ENCODE data around the gene SHANK3. TPM values are rescaled to one million over a fixed set of nuclear protein-coding genes. Genes with fewer than 3 reads are reported as not detected.

The SHANK3 gene
- polyA plus RNA-seq, 1 donor (not counting 4 experiments of a cell fraction or from before 2014, with no cell fraction given), result 1.00 TPM

DNA sequence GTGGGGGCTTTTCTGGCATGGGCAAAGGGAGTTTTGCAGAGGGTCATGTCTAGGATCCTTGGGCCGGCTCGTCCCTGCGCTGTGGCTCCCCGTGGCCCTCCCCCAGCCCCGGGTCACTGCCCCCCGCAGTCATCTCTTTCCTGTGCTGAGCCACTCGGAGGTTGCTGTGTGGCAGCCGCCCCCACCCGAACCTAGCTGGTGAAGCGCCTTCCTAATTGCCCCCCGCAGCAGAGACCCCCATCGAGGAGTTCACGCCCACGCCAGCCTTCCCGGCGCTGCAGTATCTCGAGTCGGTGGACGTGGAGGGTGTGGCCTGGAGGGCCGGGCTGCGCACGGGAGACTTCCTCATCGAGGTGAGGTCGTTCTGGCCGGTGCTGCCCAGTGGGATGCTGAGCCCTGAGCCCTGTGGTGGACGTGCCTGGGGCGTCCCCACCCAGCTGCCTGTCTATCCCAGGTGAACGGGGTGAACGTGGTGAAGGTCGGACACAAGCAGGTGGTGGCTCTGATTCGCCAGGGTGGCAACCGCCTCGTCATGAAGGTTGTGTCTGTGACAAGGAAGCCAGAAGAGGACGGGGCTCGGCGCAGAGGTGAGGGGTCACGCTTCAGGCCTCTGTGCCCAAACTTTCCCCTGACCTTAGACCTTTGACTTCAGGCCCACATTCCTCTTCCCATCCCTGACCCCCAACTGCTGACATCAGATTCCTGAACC, 32.0 kb downstream of the SHANK3 start:
- dilution Hi-C loops (cut with MboI; ENCODE audit: extremely low pct_ligation_motif_present, low sequenced_read_pairs), result no loop called here
- Histone ChIP-seq H3K4me3 (ENCODE audit: control insufficient read depth in 2 of 3, extremely low read depth in 1 of 3, insufficient read depth in 2 of 3, low read depth in 1 of 3, low read length in 3 of 3) (no peak overlapping the region), H3K9ac (ENCODE audit: control insufficient read depth, extremely low read depth, insufficient read depth, low read length) (no peak overlapping the region), H3K27ac (ENCODE audit: control insufficient read depth, insufficient read depth, low read length) (no peak overlapping the region), H3K79me2 (ENCODE audit: control insufficient read depth, insufficient read depth, low read length) (no peaks in the 10 kb centered on the region), H3K27me3 (ENCODE audit: control insufficient read depth, extremely low read depth, insufficient read depth, low read length) (no peaks in the 10 kb centered on the region), H3K4me2 (ENCODE audit: control insufficient read depth, extremely low read depth, insufficient read depth, low read depth, low read length) (no peak overlapping the region), H3K9me1 (ENCODE audit: control insufficient read depth, extremely low read depth, insufficient read depth, low read length) (no peaks in the 10 kb centered on the region), H2AFZ (ENCODE audit: control insufficient read depth, low read length) (no peak overlapping the region), H3K4me1 (ENCODE audit: control insufficient read depth, extremely low read depth, insufficient read depth, low read length) (no peaks in the 10 kb centered on the region), H4K20me1 (ENCODE audit: control insufficient read depth, extremely low read depth, insufficient read depth, low read length) (no peaks in the 10 kb centered on the region), H3K9me3 (ENCODE audit: control insufficient read depth, low read depth, low read length) (no peaks in the 10 kb centered on the region), H3K36me3 (ENCODE audit: control insufficient read depth in 2 of 2, extremely low read depth in 1 of 2, insufficient read depth in 2 of 2, low read length in 2 of 2) (peaks cover 0 to 8% of the 10 kb centered on the region in 2 experiments)
- no peak for FAIRE-seq
- DNase-seq (ENCODE audit: low read depth, low spot score), result no peak
- TF ChIP-seq, protein P1, sequence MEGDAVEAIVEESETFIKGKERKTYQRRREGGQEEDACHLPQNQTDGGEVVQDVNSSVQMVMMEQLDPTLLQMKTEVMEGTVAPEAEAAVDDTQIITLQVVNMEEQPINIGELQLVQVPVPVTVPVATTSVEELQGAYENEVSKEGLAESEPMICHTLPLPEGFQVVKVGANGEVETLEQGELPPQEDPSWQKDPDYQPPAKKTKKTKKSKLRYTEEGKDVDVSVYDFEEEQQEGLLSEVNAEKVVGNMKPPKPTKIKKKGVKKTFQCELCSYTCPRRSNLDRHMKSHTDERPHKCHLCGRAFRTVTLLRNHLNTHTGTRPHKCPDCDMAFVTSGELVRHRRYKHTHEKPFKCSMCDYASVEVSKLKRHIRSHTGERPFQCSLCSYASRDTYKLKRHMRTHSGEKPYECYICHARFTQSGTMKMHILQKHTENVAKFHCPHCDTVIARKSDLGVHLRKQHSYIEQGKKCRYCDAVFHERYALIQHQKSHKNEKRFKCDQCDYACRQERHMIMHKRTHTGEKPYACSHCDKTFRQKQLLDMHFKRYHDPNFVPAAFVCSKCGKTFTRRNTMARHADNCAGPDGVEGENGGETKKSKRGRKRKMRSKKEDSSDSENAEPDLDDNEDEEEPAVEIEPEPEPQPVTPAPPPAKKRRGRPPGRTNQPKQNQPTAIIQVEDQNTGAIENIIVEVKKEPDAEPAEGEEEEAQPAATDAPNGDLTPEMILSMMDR (optimal IDR thresholded peaks at IDR 0.05 in 1 of 3, IDR thresholded peaks at IDR 0.05 in 1 of 3, conservative IDR thresholded peaks at IDR 0.05 in 1 of 3; ENCODE audit: extremely low read depth in 1 of 3, insufficient read depth in 2 of 3, low read length in 3 of 3), result no peak
- TF ChIP-seq EZH2 (IDR thresholded peaks at IDR 0.05; ENCODE audit: low read length), result no peak

DNA sequence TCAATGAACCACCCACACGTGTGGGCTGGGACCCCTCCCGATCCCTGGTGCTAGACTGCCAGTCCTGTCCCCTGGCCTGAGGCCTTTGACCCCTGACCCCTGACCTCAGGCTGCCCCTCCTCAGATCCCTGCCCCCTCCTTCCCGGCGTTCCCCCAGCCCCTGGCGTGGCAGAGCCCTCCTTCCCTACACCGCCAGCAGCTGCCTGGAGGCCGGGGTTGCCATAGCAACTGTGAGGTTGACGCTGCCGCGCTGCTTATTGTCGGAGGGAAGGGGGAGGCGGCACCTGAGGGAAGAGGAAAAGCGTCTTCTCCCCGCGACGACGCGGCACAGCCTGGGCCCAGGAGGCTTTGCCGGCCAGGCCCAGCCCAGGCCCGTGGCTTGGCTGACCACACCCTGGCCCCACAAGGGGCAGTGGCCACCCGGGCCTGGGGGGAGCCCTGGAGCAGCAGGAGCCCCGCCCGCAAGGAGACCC, 32.6 kb downstream of the SHANK3 start:
- no peak for FAIRE-seq
- DNase-seq (ENCODE audit: low read depth, low spot score), result no peak

More for the DNA sequence above, 32.6 kb downstream of the SHANK3 start:
- Histone ChIP-seq H3K79me2 (ENCODE audit: control insufficient read depth, insufficient read depth, low read length) (no peaks in the 10 kb centered on the region), H3K9me1 (ENCODE audit: control insufficient read depth, extremely low read depth, insufficient read depth, low read length) (no peaks in the 10 kb centered on the region), H3K27ac (ENCODE audit: control insufficient read depth, insufficient read depth, low read length) (no peak overlapping the region), H3K4me2 (ENCODE audit: control insufficient read depth, extremely low read depth, insufficient read depth, low read depth, low read length) (no peak overlapping the region), H3K9ac (ENCODE audit: control insufficient read depth, extremely low read depth, insufficient read depth, low read length) (no peak overlapping the region), H3K36me3 (ENCODE audit: control insufficient read depth in 2 of 2, extremely low read depth in 1 of 2, insufficient read depth in 2 of 2, low read length in 2 of 2) (peaks cover 0 to 10% of the 10 kb centered on the region in 2 experiments), H2AFZ (ENCODE audit: control insufficient read depth, low read length) (no peak overlapping the region), H4K20me1 (ENCODE audit: control insufficient read depth, extremely low read depth, insufficient read depth, low read length) (no peaks in the 10 kb centered on the region), H3K4me1 (ENCODE audit: control insufficient read depth, extremely low read depth, insufficient read depth, low read length) (no peaks in the 10 kb centered on the region), H3K27me3 (ENCODE audit: control insufficient read depth, extremely low read depth, insufficient read depth, low read length) (no peaks in the 10 kb centered on the region), H3K9me3 (ENCODE audit: control insufficient read depth, low read depth, low read length) (no peaks in the 10 kb centered on the region), H3K4me3 (ENCODE audit: control insufficient read depth in 2 of 3, extremely low read depth in 1 of 3, insufficient read depth in 2 of 3, low read depth in 1 of 3, low read length in 3 of 3) (no peak overlapping the region)
- no peak for TF ChIP-seq EZH2 (IDR thresholded peaks at IDR 0.05; ENCODE audit: low read length)
- TF ChIP-seq, protein P1 (optimal IDR thresholded peaks at IDR 0.05 in 1 of 3, IDR thresholded peaks at IDR 0.05 in 1 of 3, conservative IDR thresholded peaks at IDR 0.05 in 1 of 3; ENCODE audit: extremely low read depth in 1 of 3, insufficient read depth in 2 of 3, low read length in 3 of 3), result no peak
- dilution Hi-C loops (cut with MboI; ENCODE audit: extremely low pct_ligation_motif_present, low sequenced_read_pairs), result no loop called here
